Chondrocyte (in vitro differentiated cells): ENCODE results near the gene SRGAP1. TPM values are rescaled to one million over a fixed set of nuclear protein-coding genes. Genes with fewer than 3 reads are reported as not detected.

Experiments
- DNase-seq: peaks from one replicate; pipeline ENCODE4 v3.0.0; 2021; ENCODE audit warnings: mixed read lengths, low spot score
- H3K27ac Mint-ChIP-seq: one replicate; pipeline ENCODE4 v1.8.0; 2021; ENCODE audit warnings: mild to moderate bottlenecking, moderate library complexity, mixed read lengths; ENCODE audit not compliant: unreplicated experiment
- H3K27me3 Mint-ChIP-seq: 2 replicates; pipeline ENCODE4 v1.8.0; 2021; ENCODE audit warnings: low read depth, mixed read lengths
- H3K36me3 Mint-ChIP-seq: 2 replicates; pipeline ENCODE4 v1.8.0; 2021; ENCODE audit warnings: low read depth, mixed read lengths
- H3K4me1 Mint-ChIP-seq: 2 replicates; pipeline ENCODE4 v1.8.0; 2021; ENCODE audit warnings: low read depth, mild to moderate bottlenecking, mixed read lengths
- H3K4me3 Mint-ChIP-seq: one replicate; pipeline ENCODE4 v1.8.0; 2021; ENCODE audit warnings: mild to moderate bottlenecking, moderate library complexity, mixed read lengths; ENCODE audit not compliant: unreplicated experiment
- H3K9me3 Mint-ChIP-seq: 2 replicates; pipeline ENCODE4 v1.8.0; 2021; ENCODE audit warnings: low read depth, mixed read lengths
- total RNA-seq: library from RNA; stranded (reverse); gene quantifications from 3 replicates; pipeline ENCODE4 v1.2.1, GENCODE V29; 2021
- TF ChIP-seq, protein P1 (sequence below): fragments of 200-600 bp; sonication (generic); IDR thresholded peaks from 2 replicates; pipeline ENCODE4 v1.5.0; 2021; ENCODE audit warnings: antibody characterized with exemption, mild to moderate bottlenecking, moderate library complexity

The SRGAP1 gene
- total RNA-seq, 1 donor from 2014 or later, result 13.2 TPM

GRCh38 chr12:64105026-64105425, 260.5 kb downstream of the SRGAP1 start:
- DNase-seq, result no peak
- Mint-ChIP-seq H3K27ac (no peak overlapping the region), H3K27me3 (no peaks in the 10 kb centered on the region), H3K36me3 (peaks cover 6% of the 10 kb centered on the region), H3K9me3 (no peaks in the 10 kb centered on the region), H3K4me1 (peaks cover 29% of the 10 kb centered on the region), H3K4me3 (no peak overlapping the region)
- TF ChIP-seq, protein P1, sequence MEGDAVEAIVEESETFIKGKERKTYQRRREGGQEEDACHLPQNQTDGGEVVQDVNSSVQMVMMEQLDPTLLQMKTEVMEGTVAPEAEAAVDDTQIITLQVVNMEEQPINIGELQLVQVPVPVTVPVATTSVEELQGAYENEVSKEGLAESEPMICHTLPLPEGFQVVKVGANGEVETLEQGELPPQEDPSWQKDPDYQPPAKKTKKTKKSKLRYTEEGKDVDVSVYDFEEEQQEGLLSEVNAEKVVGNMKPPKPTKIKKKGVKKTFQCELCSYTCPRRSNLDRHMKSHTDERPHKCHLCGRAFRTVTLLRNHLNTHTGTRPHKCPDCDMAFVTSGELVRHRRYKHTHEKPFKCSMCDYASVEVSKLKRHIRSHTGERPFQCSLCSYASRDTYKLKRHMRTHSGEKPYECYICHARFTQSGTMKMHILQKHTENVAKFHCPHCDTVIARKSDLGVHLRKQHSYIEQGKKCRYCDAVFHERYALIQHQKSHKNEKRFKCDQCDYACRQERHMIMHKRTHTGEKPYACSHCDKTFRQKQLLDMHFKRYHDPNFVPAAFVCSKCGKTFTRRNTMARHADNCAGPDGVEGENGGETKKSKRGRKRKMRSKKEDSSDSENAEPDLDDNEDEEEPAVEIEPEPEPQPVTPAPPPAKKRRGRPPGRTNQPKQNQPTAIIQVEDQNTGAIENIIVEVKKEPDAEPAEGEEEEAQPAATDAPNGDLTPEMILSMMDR, result no peak

DNA sequence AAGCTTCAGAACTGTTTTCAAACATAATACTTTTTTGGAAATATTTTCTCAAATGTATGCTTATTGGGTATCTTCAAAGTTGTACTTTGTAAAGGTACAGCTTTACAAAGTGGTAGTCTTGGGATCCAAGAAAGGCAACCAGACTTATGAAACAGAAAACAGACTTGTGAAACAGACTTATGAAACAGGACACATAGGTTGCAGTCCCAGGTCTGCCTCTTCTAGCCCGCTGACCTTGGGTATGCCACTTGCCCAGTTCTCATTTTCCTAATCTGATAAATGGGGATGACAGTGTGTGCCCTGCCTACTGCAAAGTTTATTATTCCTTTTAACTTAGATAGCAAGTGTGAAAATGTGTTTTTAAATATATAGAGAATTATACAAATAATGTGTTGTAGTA, 263.3 kb downstream of the SRGAP1 start:
- Mint-ChIP-seq H3K9me3 (peaks cover 3% of the 10 kb centered on the region), H3K36me3 (peaks cover 20% of the 10 kb centered on the region), H3K4me1 (peaks cover 16% of the 10 kb centered on the region), H3K27ac (no peak overlapping the region), H3K27me3 (no peaks in the 10 kb centered on the region), H3K4me3 (no peak overlapping the region)
- TF ChIP-seq, protein P1, result no peak
- no peak for DNase-seq

DNA sequence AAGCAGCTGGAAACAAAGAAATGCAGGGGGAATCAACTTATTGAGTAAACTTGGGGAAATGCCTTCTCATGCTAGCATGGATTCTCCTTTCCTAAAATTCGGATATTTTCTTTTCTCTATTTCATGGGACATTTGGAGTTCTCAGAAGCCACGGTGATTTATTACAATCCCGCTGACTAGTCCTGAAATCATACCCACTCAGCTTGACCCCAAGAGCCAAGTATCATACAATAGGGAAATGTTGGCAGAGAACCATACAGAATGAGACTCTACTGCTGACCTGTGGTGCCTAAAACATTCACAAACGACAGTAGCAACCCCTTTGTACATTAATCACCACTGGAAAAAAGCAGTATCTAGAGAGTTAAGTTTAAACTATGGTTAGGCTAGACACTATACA, 265.2 kb downstream of the SRGAP1 start:
- H3K27me3 Mint-ChIP-seq, result no peaks in the 10 kb centered on the region
- DNase-seq, result no peak
- H3K4me3 Mint-ChIP-seq, result no peak overlapping the region

GRCh38 chr12:64110864-64111263, 266.4 kb downstream of the SRGAP1 start:
- Mint-ChIP-seq H3K27me3 (no peaks in the 10 kb centered on the region), H3K4me1 (peaks cover 5% of the 10 kb centered on the region), H3K27ac (peak overlapping the region; percentile 29), H3K36me3 (peaks cover 23% of the 10 kb centered on the region), H3K4me3 (no peak overlapping the region), H3K9me3 (peaks cover 3% of the 10 kb centered on the region)
- TF ChIP-seq, protein P1, result no peak
- DNase-seq, result no peak

More for the DNA sequence above, 265.2 kb downstream of the SRGAP1 start:
- H3K4me1 Mint-ChIP-seq, result peaks cover 5% of the 10 kb centered on the region
- peaks cover 20% of the 10 kb centered on the region for H3K36me3 Mint-ChIP-seq
- no peak overlapping the region for H3K27ac Mint-ChIP-seq
- TF ChIP-seq, protein P1, result no peak
- peaks cover 3% of the 10 kb centered on the region for H3K9me3 Mint-ChIP-seq

DNA sequence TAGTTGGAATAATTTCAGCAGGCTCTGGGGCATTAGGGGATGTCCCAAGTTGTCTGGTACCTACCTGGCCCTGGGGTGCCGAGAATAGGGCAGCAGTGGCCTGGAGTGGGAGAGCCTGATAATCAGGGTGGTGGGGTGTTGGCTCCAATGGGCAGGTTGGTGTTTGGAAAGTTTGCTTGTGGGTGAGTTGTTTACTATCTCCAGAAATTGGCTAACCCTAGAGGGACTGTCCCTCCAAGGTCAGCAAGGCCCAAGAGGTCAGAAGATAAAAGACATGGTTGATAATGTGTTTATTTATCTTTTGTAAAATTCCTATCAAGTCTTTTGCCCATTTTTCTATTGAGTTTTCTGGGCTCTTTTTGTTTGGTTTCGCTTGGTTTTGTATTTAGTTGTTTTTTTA, 272.5 kb downstream of the SRGAP1 start:
- H3K4me1 Mint-ChIP-seq, result peaks cover 7% of the 10 kb centered on the region
- peaks cover 25% of the 10 kb centered on the region for H3K36me3 Mint-ChIP-seq
- TF ChIP-seq, protein P1, result no peak
- peaks cover 3% of the 10 kb centered on the region for H3K9me3 Mint-ChIP-seq
- no peaks in the 10 kb centered on the region for H3K27me3 Mint-ChIP-seq
- H3K4me3 Mint-ChIP-seq, result no peak overlapping the region
- DNase-seq, result no peak
- no peak overlapping the region for H3K27ac Mint-ChIP-seq
